HEK293 (cell line): ENCODE results near the gene TMEM238L.

Source experiments
- CTCF ChIA-PET: fragments of 350-600 bp; formaldehyde crosslinking; extraction: SDS; loops from one replicate; lab custom pipeline; 2021; ENCODE audit warnings: antibody characterized with exemption; lab: Yijun Ruan, JAX
- POLR2A ChIA-PET: fragments of 300-600 bp; formaldehyde crosslinking; extraction: SDS; loops from one replicate; lab custom pipeline; 2020; ENCODE audit warnings: antibody characterized with exemption, inconsistent platforms; lab: Yijun Ruan, JAX
- H3K27ac ChIP-seq: fragments of 200-500 bp; sonication (Bioruptor generic); 2 replicates; pipeline ENCODE4 v1.5.1; 2014; ENCODE audit warnings: low read depth, low read length, control low read depth, inconsistent platforms; ENCODE audit errors: extremely low read depth
- H3K36me3 ChIP-seq, 2 experiments: fragments of 200-500 bp in 1 of 2; sonication (Bioruptor generic) in 1 of 2; 1 replicate in 1 of 2; 2 replicates in 1 of 2; pipeline ENCODE4 v1.5.1; 2014 to 2017; ENCODE audit warnings: inconsistent platforms in 2 of 2, low read length in 2 of 2; ENCODE audit not compliant: control insufficient read depth in 2 of 2, insufficient read depth in 1 of 2
- H3K4me1 ChIP-seq: fragments of 200-500 bp; sonication (Bioruptor generic); 2 replicates; pipeline ENCODE4 v1.5.1; 2014; ENCODE audit warnings: mild to moderate bottlenecking, low read length, inconsistent platforms; ENCODE audit not compliant: control insufficient read depth, insufficient read depth
- H3K4me3 ChIP-seq: 2 replicates; pipeline ENCODE4 v1.5.1; 2011; ENCODE audit warnings: low read depth, mild to moderate bottlenecking, control low read depth, low read length, moderate library complexity
- H3K9me3 ChIP-seq: fragments of 200-500 bp; sonication (Bioruptor generic); 2 replicates; pipeline ENCODE4 v1.5.1; 2014; ENCODE audit warnings: low read depth, low read length, inconsistent platforms; ENCODE audit not compliant: control insufficient read depth, insufficient read depth
- BCL11B ChIP-seq: fragments of 450-650 bp; formaldehyde crosslinking; IDR thresholded peaks from 2 replicates; pipeline ENCODE4 v1.5.1; 2016; ENCODE audit warnings: low read depth, missing biosample characterization, missing genetic modification characterization
- GFI1B ChIP-seq: fragments of 450-650 bp; formaldehyde crosslinking; IDR thresholded peaks from 2 replicates; pipeline ENCODE4 v1.5.1; 2016; ENCODE audit warnings: missing biosample characterization, missing genetic modification characterization
- GLIS1 ChIP-seq: fragments of 450-650 bp; formaldehyde crosslinking; IDR thresholded peaks from 2 replicates; pipeline ENCODE4 v1.5.1; 2016; ENCODE audit warnings: missing biosample characterization, missing genetic modification characterization
- KLF7 ChIP-seq: fragments of 450-650 bp; formaldehyde crosslinking; IDR thresholded peaks from 2 replicates; pipeline ENCODE4 v1.5.1; 2016; ENCODE audit warnings: missing biosample characterization, missing genetic modification characterization, borderline replicate concordance
- SCRT1 ChIP-seq: fragments of 450-650 bp; formaldehyde crosslinking; IDR thresholded peaks from 2 replicates; pipeline ENCODE4 v1.5.1; 2016; ENCODE audit warnings: missing biosample characterization, missing genetic modification characterization, borderline replicate concordance
- SP3 ChIP-seq: fragments of 450-650 bp; formaldehyde crosslinking; IDR thresholded peaks from 2 replicates; pipeline ENCODE4 v1.5.1; 2016; ENCODE audit warnings: missing biosample characterization, missing genetic modification characterization
- TRIM28 ChIP-seq: IDR thresholded peaks from 2 replicates; pipeline ENCODE4 v1.6.1; 2011; ENCODE audit warnings: low read length, control low read depth, borderline replicate concordance
- ZBTB1 ChIP-seq: fragments of 450-650 bp; formaldehyde crosslinking; IDR thresholded peaks from 2 replicates; pipeline ENCODE4 v1.5.1; 2016; ENCODE audit warnings: missing biosample characterization, missing genetic modification characterization
- ZNF10 ChIP-seq: fragments of 450-650 bp; formaldehyde crosslinking; IDR thresholded peaks from 2 replicates; pipeline ENCODE4 v1.5.1; 2017; ENCODE audit warnings: missing biosample characterization, missing genetic modification characterization
- ZNF174 ChIP-seq: fragments of 450-650 bp; formaldehyde crosslinking; IDR thresholded peaks from 2 replicates; pipeline ENCODE4 v1.5.0; 2017; ENCODE audit warnings: missing biosample characterization, mild to moderate bottlenecking, missing genetic modification characterization
- ZNF214 ChIP-seq: fragments of 450-650 bp; formaldehyde crosslinking; IDR thresholded peaks from 2 replicates; pipeline ENCODE4 v1.5.1; 2017; ENCODE audit warnings: missing biosample characterization, mild to moderate bottlenecking, missing genetic modification characterization, borderline replicate concordance
- ZNF248 ChIP-seq: fragments of 450-650 bp; formaldehyde crosslinking; IDR thresholded peaks from 2 replicates; pipeline ENCODE4 v1.5.1; 2017; ENCODE audit warnings: missing biosample characterization, missing genetic modification characterization
- ZNF274 ChIP-seq, 2 experiments: fragments of 200-500 bp in 1 of 2; fragments of 450-650 bp in 1 of 2; sonication (Bioruptor generic) in 1 of 2; formaldehyde crosslinking in 1 of 2; IDR thresholded peaks; 2 replicates each; pipeline versions ENCODE4 v1.5.1 to v1.6.1; 2014 to 2016; ENCODE audit warnings: borderline replicate concordance in 1 of 2, inconsistent platforms in 1 of 2, low read length in 1 of 2, missing biosample characterization in 1 of 2, missing genetic modification characterization in 1 of 2
- ZNF366 ChIP-seq: fragments of 450-650 bp; formaldehyde crosslinking; conservative IDR thresholded peaks from 2 replicates; pipeline ENCODE4 v1.5.1; 2016; ENCODE audit warnings: missing biosample characterization, missing genetic modification characterization
- ZNF394 ChIP-seq: fragments of 450-650 bp; formaldehyde crosslinking; IDR thresholded peaks from 2 replicates; pipeline ENCODE4 v1.5.1; 2016; ENCODE audit warnings: missing biosample characterization, missing genetic modification characterization, mild to moderate bottlenecking, moderate library complexity, borderline replicate concordance
- ZNF501 ChIP-seq: fragments of 450-650 bp; formaldehyde crosslinking; IDR thresholded peaks from 2 replicates; pipeline ENCODE4 v1.5.1; 2016; ENCODE audit warnings: missing biosample characterization, missing genetic modification characterization
- ZNF514 ChIP-seq: fragments of 450-650 bp; formaldehyde crosslinking; IDR thresholded peaks from 2 replicates; pipeline ENCODE4 v1.5.1; 2016; ENCODE audit warnings: missing biosample characterization, missing genetic modification characterization
- ZNF571 ChIP-seq: fragments of 450-650 bp; formaldehyde crosslinking; IDR thresholded peaks from 2 replicates; pipeline ENCODE4 v1.5.0; 2017; ENCODE audit warnings: missing biosample characterization, missing genetic modification characterization
- ZNF629 ChIP-seq: fragments of 450-650 bp; formaldehyde crosslinking; IDR thresholded peaks from 2 replicates; pipeline ENCODE4 v1.5.1; 2017; ENCODE audit warnings: missing biosample characterization, missing genetic modification characterization
- ZSCAN16 ChIP-seq: fragments of 450-650 bp; formaldehyde crosslinking; IDR thresholded peaks from 2 replicates; pipeline ENCODE4 v1.5.1; 2016; ENCODE audit warnings: missing biosample characterization, missing genetic modification characterization
- TF ChIP-seq, protein P1 (sequence below): fragments of 450-650 bp; formaldehyde crosslinking; IDR thresholded peaks from 2 replicates; pipeline ENCODE4 v1.5.1; 2016; ENCODE audit warnings: missing biosample characterization, missing genetic modification characterization
- TF ChIP-seq, protein P2 (sequence below): fragments of 450-650 bp; formaldehyde crosslinking; IDR thresholded peaks from 2 replicates; pipeline ENCODE4 v1.5.1; 2016; ENCODE audit warnings: missing biosample characterization, missing genetic modification characterization
- TF ChIP-seq, protein P3 (sequence below): fragments of 450-650 bp; IDR thresholded peaks from 2 replicates; pipeline ENCODE4 v1.5.1; 2018; ENCODE audit warnings: missing biosample characterization, mild to moderate bottlenecking, missing genetic modification characterization
- TF ChIP-seq, protein P4 (sequence below): fragments of 450-650 bp; formaldehyde crosslinking; IDR thresholded peaks from 2 replicates; pipeline ENCODE4 v1.5.1; 2016; ENCODE audit warnings: missing biosample characterization, missing genetic modification characterization
- TF ChIP-seq, protein P5 (sequence below): fragments of 450-650 bp; formaldehyde crosslinking; IDR thresholded peaks from 2 replicates; pipeline ENCODE4; 2016; ENCODE audit warnings: missing biosample characterization, missing genetic modification characterization

TMEM238L gene

DNA sequence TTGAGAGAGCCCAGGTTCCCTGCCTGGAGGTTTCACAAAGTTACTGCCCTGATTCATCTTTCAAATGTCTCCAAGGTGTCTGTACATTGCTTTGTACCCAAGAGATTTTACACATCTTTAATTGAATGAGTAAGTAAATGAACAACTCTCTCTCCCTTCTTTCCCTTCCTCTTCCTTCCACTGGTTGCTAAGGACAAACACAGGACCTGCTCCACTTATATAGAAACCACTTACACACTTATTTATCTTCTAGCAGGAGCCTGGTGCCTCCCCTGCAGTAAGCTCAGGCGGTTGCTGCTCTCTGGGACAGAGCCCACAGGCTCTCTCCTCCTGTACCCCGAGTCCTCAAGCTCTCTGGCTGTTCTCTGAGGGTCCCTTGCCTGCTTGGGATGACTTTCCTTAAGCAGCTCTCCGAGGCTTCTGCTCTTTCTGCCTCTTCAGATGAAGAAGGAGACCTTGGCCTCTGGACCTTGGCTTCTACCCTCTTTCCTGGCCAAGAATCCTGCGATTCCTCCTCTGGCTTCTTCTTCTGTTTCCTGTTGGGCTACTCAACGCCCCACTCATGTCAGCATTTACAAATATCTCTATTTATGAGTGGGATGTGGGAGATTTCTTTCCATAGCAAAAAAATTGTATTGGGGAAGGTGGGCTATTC, 24.1 kb upstream of the TMEM238L start:
- no peak overlapping the region for H3K4me3 ChIP-seq
- H3K36me3 ChIP-seq: no peaks in the 10 kb centered on the region
- no peak overlapping the region for H3K27ac ChIP-seq
- H3K4me1 ChIP-seq: no peaks in the 10 kb centered on the region
- CTCF ChIA-PET: interaction anchor here (0.6 to 0.8 kb wide), 3 partner anchors 23 to 187 kb away, joined by 3 read pairs; no protein-coding TSS in a partner anchor
- POLR2A ChIA-PET: no interaction called here
- H3K9me3 ChIP-seq: no peaks in the 10 kb centered on the region
- TF ChIP-seq SP3 (tag by site-specific recombination): no peak
- no peak for TF ChIP-seq ZNF514
- TF ChIP-seq, protein P1, sequence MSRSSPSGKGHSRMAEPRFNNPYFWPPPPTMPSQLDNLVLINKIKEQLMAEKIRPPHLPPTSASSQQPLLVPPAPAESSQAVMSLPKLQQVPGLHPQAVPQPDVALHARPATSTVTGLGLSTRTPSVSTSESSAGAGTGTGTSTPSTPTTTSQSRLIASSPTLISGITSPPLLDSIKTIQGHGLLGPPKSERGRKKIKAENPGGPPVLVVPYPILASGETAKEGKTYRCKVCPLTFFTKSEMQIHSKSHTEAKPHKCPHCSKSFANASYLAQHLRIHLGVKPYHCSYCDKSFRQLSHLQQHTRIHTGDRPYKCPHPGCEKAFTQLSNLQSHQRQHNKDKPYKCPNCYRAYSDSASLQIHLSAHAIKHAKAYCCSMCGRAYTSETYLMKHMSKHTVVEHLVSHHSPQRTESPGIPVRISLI (tag by site-specific recombination): no peak
- TF ChIP-seq ZNF366 (tag by site-specific recombination): no peak
- no peak for TF ChIP-seq GLIS1
- no peak for TF ChIP-seq GFI1B (tag by site-specific recombination)
- TF ChIP-seq KLF7 (tag by site-specific recombination): no peak
- TF ChIP-seq, protein P2, sequence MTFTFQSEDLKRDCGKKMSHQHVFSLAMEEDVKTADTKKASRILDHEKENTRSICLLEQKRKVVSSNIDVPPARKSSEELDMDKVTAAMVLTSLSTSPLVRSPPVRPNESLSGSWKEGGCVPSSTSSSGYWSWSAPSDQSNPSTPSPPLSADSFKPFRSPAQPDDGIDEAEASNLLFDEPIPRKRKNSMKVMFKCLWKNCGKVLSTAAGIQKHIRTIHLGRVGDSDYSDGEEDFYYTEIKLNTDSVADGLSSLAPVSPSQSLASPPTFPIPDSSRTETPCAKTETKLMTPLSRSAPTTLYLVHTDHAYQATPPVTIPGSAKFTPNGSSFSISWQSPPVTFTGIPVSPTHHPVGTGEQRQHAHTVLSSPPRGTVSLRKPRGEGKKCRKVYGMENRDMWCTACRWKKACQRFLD (tag by site-specific recombination): no peak
- TF ChIP-seq SCRT1 (tag by site-specific recombination): no peak
- no peak for TF ChIP-seq ZNF629 (tag by site-specific recombination)
- TF ChIP-seq, protein P3, sequence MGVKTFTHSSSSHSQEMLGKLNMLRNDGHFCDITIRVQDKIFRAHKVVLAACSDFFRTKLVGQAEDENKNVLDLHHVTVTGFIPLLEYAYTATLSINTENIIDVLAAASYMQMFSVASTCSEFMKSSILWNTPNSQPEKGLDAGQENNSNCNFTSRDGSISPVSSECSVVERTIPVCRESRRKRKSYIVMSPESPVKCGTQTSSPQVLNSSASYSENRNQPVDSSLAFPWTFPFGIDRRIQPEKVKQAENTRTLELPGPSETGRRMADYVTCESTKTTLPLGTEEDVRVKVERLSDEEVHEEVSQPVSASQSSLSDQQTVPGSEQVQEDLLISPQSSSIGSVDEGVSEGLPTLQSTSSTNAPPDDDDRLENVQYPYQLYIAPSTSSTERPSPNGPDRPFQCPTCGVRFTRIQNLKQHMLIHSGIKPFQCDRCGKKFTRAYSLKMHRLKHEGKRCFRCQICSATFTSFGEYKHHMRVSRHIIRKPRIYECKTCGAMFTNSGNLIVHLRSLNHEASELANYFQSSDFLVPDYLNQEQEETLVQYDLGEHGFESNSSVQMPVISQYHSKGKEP: no peak
- no peak for TF ChIP-seq ZNF214 (tag by site-specific recombination)
- TF ChIP-seq ZNF10 (tag by site-specific recombination): no peak

DNA sequence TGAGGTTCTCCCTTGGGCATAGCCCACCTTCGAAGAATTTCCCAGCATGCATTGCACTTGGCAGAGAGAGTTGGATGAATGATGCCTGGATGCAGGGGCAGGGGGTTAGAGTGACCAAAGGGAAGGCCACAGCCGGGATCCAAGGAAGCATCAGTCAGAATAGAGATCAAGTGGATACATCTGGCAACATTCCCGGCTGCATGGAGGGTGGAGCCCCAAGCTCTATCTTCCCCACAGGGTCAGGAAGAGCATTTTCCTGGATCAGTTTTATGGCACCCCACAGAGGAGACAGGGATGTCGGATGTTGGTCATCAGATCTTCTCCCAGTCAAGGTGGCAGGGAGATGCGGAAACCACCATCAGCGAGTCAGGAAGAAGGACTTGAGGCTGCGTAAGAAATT, 21.0 kb upstream of the TMEM238L start:
- TF ChIP-seq ZNF571 (tag by site-specific recombination) (no peak), ZBTB1 (tag by site-specific recombination) (no peak), TRIM28 (no peak), ZNF274 (IDR thresholded peaks at IDR 0.05; ENCODE audit: low read length) (no peak), ZNF274 (tag by site-specific recombination; IDR thresholded peaks at IDR 0.05; ENCODE audit: borderline replicate concordance) (no peak), ZNF248 (no peak), ZNF501 (tag by site-specific recombination) (no peak), BCL11B (tag by site-specific recombination) (no peak), ZNF174 (no peak), ZNF394 (tag by site-specific recombination) (no peak), ZSCAN16 (tag by site-specific recombination) (no peak)
- TF ChIP-seq, protein P4, sequence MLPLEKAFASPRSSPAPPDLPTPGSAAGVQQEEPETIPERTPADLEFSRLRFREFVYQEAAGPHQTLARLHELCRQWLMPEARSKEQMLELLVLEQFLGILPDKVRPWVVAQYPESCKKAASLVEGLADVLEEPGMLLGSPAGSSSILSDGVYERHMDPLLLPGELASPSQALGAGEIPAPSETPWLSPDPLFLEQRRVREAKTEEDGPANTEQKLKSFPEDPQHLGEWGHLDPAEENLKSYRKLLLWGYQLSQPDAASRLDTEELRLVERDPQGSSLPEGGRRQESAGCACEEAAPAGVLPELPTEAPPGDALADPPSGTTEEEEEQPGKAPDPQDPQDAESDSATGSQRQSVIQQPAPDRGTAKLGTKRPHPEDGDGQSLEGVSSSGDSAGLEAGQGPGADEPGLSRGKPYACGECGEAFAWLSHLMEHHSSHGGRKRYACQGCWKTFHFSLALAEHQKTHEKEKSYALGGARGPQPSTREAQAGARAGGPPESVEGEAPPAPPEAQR (tag by site-specific recombination): no peak
- TF ChIP-seq, protein P5, sequence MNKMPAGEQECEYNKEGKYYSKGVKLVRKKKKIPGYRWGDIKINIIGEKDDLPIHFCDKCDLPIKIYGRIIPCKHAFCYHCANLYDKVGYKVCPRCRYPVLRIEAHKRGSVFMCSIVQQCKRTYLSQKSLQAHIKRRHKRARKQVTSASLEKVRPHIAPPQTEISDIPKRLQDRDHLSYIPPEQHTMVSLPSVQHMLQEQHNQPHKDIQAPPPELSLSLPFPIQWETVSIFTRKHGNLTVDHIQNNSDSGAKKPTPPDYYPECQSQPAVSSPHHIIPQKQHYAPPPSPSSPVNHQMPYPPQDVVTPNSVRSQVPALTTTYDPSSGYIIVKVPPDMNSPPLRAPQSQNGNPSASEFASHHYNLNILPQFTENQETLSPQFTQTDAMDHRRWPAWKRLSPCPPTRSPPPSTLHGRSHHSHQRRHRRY: no peak
- H3K27ac ChIP-seq: no peak overlapping the region
- POLR2A ChIA-PET: interaction anchor here (0.8 kb wide), 1 partner anchor 13 kb away, joined by 3 read pairs; the partner anchor contains the start of gene PIRT
- no peaks in the 10 kb centered on the region for H3K4me1 ChIP-seq
- H3K4me3 ChIP-seq: no peak overlapping the region
- H3K9me3 ChIP-seq: no peaks in the 10 kb centered on the region
- H3K36me3 ChIP-seq: no peaks in the 10 kb centered on the region
- CTCF ChIA-PET: interaction anchor here (1.5 to 2.6 kb wide), 2 partner anchors 51 to 88 kb away, joined by 7 to 11 read pairs; no protein-coding TSS in a partner anchor
